ENCODE data around the gene EVI2B. TPM values are rescaled to one million over a fixed set of nuclear protein-coding genes. Genes with fewer than 3 reads are reported as not detected.
"Not testable (repeated sequence)": the region's sequence is repeated elsewhere in the genome, so short reads cannot be mapped to it uniquely, and the experiment has no call there.

The EVI2B gene
- total RNA-seq, 1 experiment from 2014 or later, result not detected

GRCh38 chr17:31269036-31269577 lies 44.7 kb downstream of the EVI2B start:
- Histone ChIP-seq H3K27me3 (ENCODE audit: control insufficient read depth, insufficient read depth, low read length) (no peaks in the 10 kb centered on the region), H3K36me3 (replicated peaks; ENCODE audit: control insufficient read depth, insufficient read depth, low read length) (no peaks in the 10 kb centered on the region), H3K4me3 (ENCODE audit: insufficient read depth, low read depth, low read length) (no peak overlapping the region)
- no peak for DNase-seq

- no peak for DNase-seq
- Histone ChIP-seq H3K36me3 (replicated peaks; ENCODE audit: control insufficient read depth, insufficient read depth, low read length) (no peaks in the 10 kb centered on the region), H3K4me3 (ENCODE audit: insufficient read depth, low read depth, low read length) (no peak overlapping the region), H3K27me3 (ENCODE audit: control insufficient read depth, insufficient read depth, low read length) (no peaks in the 10 kb centered on the region)
These were observed 47.8 kb downstream of the EVI2B start for GRCh38 chr17:31266042-31266441.

- DNase-seq; H3K36me3 ChIP-seq (replicated peaks; ENCODE audit: control insufficient read depth, insufficient read depth, low read length); H3K4me3 ChIP-seq (ENCODE audit: insufficient read depth, low read depth, low read length); H3K27me3 ChIP-seq (ENCODE audit: control insufficient read depth, insufficient read depth, low read length): not testable (repeated sequence)
These were observed 50.9 kb downstream of the EVI2B start for GRCh38 chr17:31262923-31263322.

- DNase-seq, result no peak
- Histone ChIP-seq H3K36me3 (replicated peaks; ENCODE audit: control insufficient read depth, insufficient read depth, low read length) (no peaks in the 10 kb centered on the region), H3K4me3 (ENCODE audit: insufficient read depth, low read depth, low read length) (no peak overlapping the region), H3K27me3 (ENCODE audit: control insufficient read depth, insufficient read depth, low read length) (no peaks in the 10 kb centered on the region)
These were observed 52.3 kb downstream of the EVI2B start for GRCh38 chr17:31261601-31262000.

GRCh38 chr17:31260151-31260550 lies 53.7 kb downstream of the EVI2B start:
- Histone ChIP-seq H3K4me3 (ENCODE audit: insufficient read depth, low read depth, low read length) (no peak overlapping the region), H3K36me3 (replicated peaks; ENCODE audit: control insufficient read depth, insufficient read depth, low read length) (no peaks in the 10 kb centered on the region), H3K27me3 (ENCODE audit: control insufficient read depth, insufficient read depth, low read length) (no peaks in the 10 kb centered on the region)
- DNase-seq, result no peak

DNA sequence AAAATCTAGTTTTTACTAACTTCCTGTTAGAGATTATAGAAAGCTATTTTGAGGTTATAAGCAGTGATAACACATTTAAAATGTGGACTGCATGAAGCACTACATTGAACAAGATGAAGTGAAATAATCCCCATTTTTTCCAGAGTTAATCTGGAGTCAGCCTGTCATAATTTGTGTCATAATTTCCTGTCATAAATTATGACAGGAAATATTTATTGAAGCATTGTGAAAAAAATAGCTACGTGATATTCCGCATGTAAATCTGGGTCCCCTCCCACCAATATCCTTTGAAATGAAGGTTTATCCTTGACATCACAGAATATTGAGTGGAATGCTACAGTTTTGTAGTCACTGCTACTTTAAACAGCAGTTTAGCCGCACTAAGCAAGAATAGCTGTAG lies 56.9 kb downstream of the EVI2B start:
- no peak for DNase-seq
- no peaks in the 10 kb centered on the region for H3K36me3 ChIP-seq (replicated peaks; ENCODE audit: control insufficient read depth, insufficient read depth, low read length)
- H3K4me3 ChIP-seq (ENCODE audit: insufficient read depth, low read depth, low read length), result no peak overlapping the region
- H3K27me3 ChIP-seq (ENCODE audit: control insufficient read depth, insufficient read depth, low read length), result no peaks in the 10 kb centered on the region

DNA sequence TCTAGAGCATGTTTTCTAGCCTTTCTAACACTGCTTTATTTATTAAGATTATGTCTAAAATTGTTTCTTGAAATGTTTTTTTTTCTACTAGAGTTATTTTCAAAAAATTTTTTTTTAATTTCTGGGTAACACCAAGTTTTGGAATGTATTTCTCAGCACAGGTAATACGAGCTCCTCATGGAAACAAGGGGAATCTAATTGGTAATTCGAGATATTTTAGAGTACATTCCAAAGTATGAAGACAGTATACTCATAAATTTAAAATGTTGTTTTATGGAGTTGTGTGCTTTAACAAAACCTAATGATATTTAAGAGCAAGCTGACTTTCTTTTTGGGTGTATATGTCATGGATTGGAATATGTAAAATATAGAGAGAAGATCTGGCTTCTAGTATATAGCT lies 59.2 kb downstream of the EVI2B start:
- no peaks in the 10 kb centered on the region for H3K27me3 ChIP-seq (ENCODE audit: control insufficient read depth, insufficient read depth, low read length)
- no peak overlapping the region for H3K4me3 ChIP-seq (ENCODE audit: insufficient read depth, low read depth, low read length)
- no peaks in the 10 kb centered on the region for H3K36me3 ChIP-seq (replicated peaks; ENCODE audit: control insufficient read depth, insufficient read depth, low read length)
- DNase-seq, result no peak

Other genes starting within 250 kb of the EVI2B start
- 11.6 and 12.2 TPM in 2 replicates for gene NF1, start 219.1 kb downstream of the EVI2B start, total RNA-seq (2014; rRNA removed; shearing (Covaris generic))
- gene OMG, start 16.8 kb downstream of the EVI2B start, total RNA-seq (2014; rRNA removed; shearing (Covaris generic)), result not detected in 2 replicates
- not detected in 2 replicates for gene EVI2A, start 7.6 kb upstream of the EVI2B start, total RNA-seq (2014; rRNA removed; shearing (Covaris generic))
- gene RAB11FIP4, start 77.6 kb upstream of the EVI2B start, total RNA-seq (2014; rRNA removed; shearing (Covaris generic)), result 21.9 and 31.5 TPM in 2 replicates